H1 (cell line): ENCODE results near the gene SPTBN4. TPM values are rescaled to one million over a fixed set of nuclear protein-coding genes. Genes with fewer than 3 reads are reported as not detected.

Experiments
- CTBP2 ChIP-seq: IDR thresholded peaks from 2 replicates; pipeline ENCODE4 v1.7.0; 2011; ENCODE audit warnings: borderline replicate concordance, mild to moderate bottlenecking, moderate library complexity, mixed read lengths, low read length; ENCODE audit not compliant: insufficient read depth, insufficient read length
- EZH2 ChIP-seq: fragments of 200-600 bp; sonication (generic); IDR thresholded peaks from 2 replicates; pipeline ENCODE4 v1.7.1; 2012; ENCODE audit warnings: low read depth, mild to moderate bottlenecking, moderate library complexity, low read length, inconsistent platforms; ENCODE audit not compliant: severe bottlenecking
- RXRA ChIP-seq: IDR thresholded peaks from 2 replicates; pipeline ENCODE4 v1.6.1; 2011; ENCODE audit warnings: low read depth, mild to moderate bottlenecking, low read length, moderate library complexity; ENCODE audit not compliant: insufficient read depth
- SUZ12 ChIP-seq: fragments of 200-600 bp; sonication (generic); IDR thresholded peaks from 2 replicates; pipeline ENCODE4 v1.6.1; 2012; ENCODE audit warnings: mild to moderate bottlenecking, inconsistent platforms, low read length, moderate library complexity, mixed read lengths
- polyA plus RNA-seq, 7 experiments: library from polyadenylated mRNA; depleted of rRNA in 3 of 7; stranded (reverse) in 5 of 7; unstranded in 2 of 7; fragments of >200 nt in 5 of 7; fragments of 200-250 nt in 2 of 7; gene quantifications; 1 replicate in 5 of 7; 2 replicates in 1 of 7; 4 replicates in 1 of 7; pipeline versions ENCODE4 v1.2.1 to v1.2.3, GENCODE V29; 2011 to 2013; ENCODE audit warnings: missing spikeins in 2 of 7, mixed read lengths in 2 of 7
- total RNA-seq: library from RNA; stranded (reverse); fragmentation: NEBNext Ultra II Directional; extraction: Animal tissue kit (Norgen Biotek cat#: 25700); gene quantifications from 2 replicates; pipeline ENCODE4 v1.2.1, GENCODE V29; 2021

The SPTBN4 gene
- total and polyA plus RNA-seq, 2 of the 8 experiments (the other 6 are each of a cell fraction or from before 2014, with no cell fraction given) = 1.9 to 3.0 TPM

DNA sequence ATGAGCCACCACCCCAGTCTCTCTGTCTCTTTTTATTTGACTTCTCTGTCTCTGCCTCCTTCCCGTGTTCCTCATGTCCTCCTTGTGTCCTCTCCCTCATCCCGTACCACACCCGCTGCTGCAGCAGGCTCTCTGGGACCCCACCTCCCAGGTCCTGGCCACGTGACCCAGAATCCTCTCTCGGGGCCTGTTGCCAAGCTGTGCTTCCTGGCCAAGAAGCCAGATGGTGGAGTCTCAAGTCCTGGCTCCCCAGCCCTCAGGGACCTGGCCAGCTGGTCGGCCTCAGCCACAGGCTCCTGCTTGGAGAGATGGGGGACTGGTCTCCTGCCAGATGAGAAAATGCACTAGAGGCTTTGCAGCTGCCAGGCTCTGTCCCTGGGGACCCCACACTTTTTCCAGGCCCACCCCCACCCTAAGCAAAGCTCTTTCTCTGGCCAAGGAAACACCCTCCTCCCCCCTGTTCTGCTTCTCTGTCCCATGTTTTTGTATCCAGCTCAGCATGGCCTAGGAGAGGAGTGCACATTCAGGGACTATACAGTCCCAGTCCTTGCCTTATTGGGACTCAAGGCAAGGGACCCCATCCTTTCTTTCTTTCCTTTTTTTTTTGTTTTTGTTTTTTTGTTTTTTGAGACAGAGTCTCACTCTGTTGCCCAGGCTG lies 75.5 kb downstream of the SPTBN4 start (continued):
- TF ChIP-seq SUZ12 (no peak), RXRA (no peak), EZH2 (no peak), CTBP2 (no peak)
